ENCODE measurements around the gene SSTR5.

DNA sequence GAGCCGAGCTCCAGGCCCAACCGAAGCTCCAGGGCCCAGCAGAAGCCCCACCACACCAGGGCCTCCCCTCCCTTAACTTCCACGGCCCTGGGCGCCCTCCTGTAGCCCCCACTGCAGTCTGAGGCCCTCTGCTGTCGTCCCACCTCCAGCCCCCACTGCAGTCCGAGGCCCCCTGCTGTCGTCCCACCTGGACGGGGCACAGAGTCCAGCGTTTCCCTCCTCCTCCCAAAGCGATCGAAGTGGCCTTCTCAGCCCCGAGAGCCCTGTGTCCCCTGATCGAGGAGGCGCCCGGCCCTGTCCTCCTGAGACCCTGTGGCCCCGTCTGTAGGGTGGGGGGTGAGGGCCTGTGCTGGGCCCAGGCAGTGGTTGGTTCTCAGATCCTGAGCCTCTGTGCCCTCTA, 54.6 kb downstream of the SSTR5 start:
- TF ChIP-seq, protein P1, sequence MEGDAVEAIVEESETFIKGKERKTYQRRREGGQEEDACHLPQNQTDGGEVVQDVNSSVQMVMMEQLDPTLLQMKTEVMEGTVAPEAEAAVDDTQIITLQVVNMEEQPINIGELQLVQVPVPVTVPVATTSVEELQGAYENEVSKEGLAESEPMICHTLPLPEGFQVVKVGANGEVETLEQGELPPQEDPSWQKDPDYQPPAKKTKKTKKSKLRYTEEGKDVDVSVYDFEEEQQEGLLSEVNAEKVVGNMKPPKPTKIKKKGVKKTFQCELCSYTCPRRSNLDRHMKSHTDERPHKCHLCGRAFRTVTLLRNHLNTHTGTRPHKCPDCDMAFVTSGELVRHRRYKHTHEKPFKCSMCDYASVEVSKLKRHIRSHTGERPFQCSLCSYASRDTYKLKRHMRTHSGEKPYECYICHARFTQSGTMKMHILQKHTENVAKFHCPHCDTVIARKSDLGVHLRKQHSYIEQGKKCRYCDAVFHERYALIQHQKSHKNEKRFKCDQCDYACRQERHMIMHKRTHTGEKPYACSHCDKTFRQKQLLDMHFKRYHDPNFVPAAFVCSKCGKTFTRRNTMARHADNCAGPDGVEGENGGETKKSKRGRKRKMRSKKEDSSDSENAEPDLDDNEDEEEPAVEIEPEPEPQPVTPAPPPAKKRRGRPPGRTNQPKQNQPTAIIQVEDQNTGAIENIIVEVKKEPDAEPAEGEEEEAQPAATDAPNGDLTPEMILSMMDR (IDR thresholded peaks at IDR 0.05), result no peak
- no peak for TF ChIP-seq EZH2 (IDR thresholded peaks at IDR 0.05; ENCODE audit: borderline replicate concordance, insufficient read depth, low read depth, low read length, poor library complexity, severe bottlenecking)

Data from B cell (primary cell).